ENCODE data around the gene CLEC20A. TPM values are rescaled to one million over a fixed set of nuclear protein-coding genes. Genes with fewer than 3 reads are reported as not detected.
A peak's percentile ranks its signal among the peaks of the same experiment; 100 is the strongest.

Gene CLEC20A
- total and polyA plus RNA-seq, 2 donors (not counting 1 experiment from before 2014, with no cell fraction given): not detected

DNA sequence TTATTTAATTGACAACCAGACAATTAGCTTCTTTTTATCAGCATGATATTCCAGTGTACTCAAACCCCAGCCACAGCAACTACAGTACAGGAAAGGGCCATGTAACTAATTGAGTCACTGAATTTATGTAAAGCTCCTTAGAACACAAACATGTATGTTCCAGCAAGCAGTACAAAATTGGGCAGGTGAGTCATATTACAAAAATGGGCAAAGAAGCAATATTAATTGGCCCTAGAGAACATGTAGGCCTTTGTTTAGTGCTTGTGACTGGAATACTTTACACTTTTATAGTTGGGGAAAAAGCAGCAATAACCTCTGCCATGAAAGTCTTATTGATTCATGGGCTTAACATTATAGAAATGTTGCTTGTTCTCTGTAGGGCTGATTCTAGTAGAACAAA, 31.8 kb downstream of the CLEC20A start:
- Histone ChIP-seq H4K20me1 (ENCODE audit: control insufficient read depth, extremely low read depth, insufficient read depth, low read length) (no peaks in the 10 kb centered on the region), H3K9ac (ENCODE audit: insufficient read depth, low read length) (no peak overlapping the region), H3K9me3 (ENCODE audit: control insufficient read depth, insufficient read depth, low read depth, low read length) (no peaks in the 10 kb centered on the region), H3K27me3 (ENCODE audit: control insufficient read depth, insufficient read depth, low read length) (no peaks in the 10 kb centered on the region), H3K36me3 (ENCODE audit: control insufficient read depth, insufficient read depth, low read length) (no peaks in the 10 kb centered on the region), H3K4me1 (ENCODE audit: control insufficient read depth, extremely low read depth, insufficient read depth, low read length) (peaks cover 4% of the 10 kb centered on the region), H3K4me2 (ENCODE audit: extremely low read depth, insufficient read depth, low read length) (no peak overlapping the region), H3K79me2 (ENCODE audit: control insufficient read depth, insufficient read depth, low read length) (no peaks in the 10 kb centered on the region), H2AFZ (ENCODE audit: low read length) (no peak overlapping the region), H3K4me3 (replicated peaks in 1 of 4; ENCODE audit: control extremely low read depth in 1 of 4, insufficient read depth in 1 of 4, low read depth in 3 of 4, low read length in 4 of 4) (no peak overlapping the region), H3K27ac (ENCODE audit: insufficient read depth, low read length) (no peak overlapping the region)
- TF ChIP-seq, protein P1, sequence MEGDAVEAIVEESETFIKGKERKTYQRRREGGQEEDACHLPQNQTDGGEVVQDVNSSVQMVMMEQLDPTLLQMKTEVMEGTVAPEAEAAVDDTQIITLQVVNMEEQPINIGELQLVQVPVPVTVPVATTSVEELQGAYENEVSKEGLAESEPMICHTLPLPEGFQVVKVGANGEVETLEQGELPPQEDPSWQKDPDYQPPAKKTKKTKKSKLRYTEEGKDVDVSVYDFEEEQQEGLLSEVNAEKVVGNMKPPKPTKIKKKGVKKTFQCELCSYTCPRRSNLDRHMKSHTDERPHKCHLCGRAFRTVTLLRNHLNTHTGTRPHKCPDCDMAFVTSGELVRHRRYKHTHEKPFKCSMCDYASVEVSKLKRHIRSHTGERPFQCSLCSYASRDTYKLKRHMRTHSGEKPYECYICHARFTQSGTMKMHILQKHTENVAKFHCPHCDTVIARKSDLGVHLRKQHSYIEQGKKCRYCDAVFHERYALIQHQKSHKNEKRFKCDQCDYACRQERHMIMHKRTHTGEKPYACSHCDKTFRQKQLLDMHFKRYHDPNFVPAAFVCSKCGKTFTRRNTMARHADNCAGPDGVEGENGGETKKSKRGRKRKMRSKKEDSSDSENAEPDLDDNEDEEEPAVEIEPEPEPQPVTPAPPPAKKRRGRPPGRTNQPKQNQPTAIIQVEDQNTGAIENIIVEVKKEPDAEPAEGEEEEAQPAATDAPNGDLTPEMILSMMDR (conservative IDR thresholded peaks at IDR 0.05 in 1 of 2, IDR thresholded peaks at IDR 0.05 in 1 of 2; ENCODE audit: low read depth in 1 of 2, low read length in 2 of 2): no peak
- TF ChIP-seq EZH2 (IDR thresholded peaks at IDR 0.05; ENCODE audit: low read length, missing control alignments): no peak
- peak; percentile 54 to 70 for DNase-seq (ENCODE audit: low read depth in 2 of 2)

DNA sequence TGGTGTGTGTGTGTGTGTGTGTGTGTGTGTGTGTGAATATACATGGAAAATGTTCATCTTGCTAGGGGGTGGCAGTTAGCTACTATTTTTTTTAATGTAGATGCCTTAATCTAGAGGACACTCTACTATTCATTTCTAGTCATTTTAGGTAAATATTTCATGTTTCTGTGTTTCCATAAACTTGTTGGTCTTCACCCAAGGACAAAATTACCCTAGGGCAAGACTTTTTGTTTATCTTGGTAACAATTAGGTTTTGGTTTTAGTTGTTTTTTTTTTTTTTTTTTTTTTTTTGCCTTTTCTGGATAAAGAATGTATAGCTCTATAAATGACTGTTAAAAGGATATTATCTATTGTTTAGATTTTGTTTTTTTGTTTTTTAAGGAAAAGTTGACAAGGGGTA, 32.2 kb downstream of the CLEC20A start:
- no peak for TF ChIP-seq EZH2 (IDR thresholded peaks at IDR 0.05; ENCODE audit: low read length, missing control alignments)
- TF ChIP-seq, protein P1 (conservative IDR thresholded peaks at IDR 0.05 in 1 of 2, IDR thresholded peaks at IDR 0.05 in 1 of 2; ENCODE audit: low read depth in 1 of 2, low read length in 2 of 2): no peak
- no peak overlapping the region for H3K4me2 ChIP-seq (ENCODE audit: extremely low read depth, insufficient read depth, low read length)
- no peaks in the 10 kb centered on the region for H3K36me3 ChIP-seq (ENCODE audit: control insufficient read depth, insufficient read depth, low read length)
- H3K4me3 ChIP-seq (replicated peaks in 1 of 4; ENCODE audit: control extremely low read depth in 1 of 4, insufficient read depth in 1 of 4, low read depth in 3 of 4, low read length in 4 of 4): no peak overlapping the region
- no peak overlapping the region for H3K9ac ChIP-seq (ENCODE audit: insufficient read depth, low read length)
- DNase-seq (ENCODE audit: low read depth in 2 of 2): no peak
- no peaks in the 10 kb centered on the region for H3K9me3 ChIP-seq (ENCODE audit: control insufficient read depth, insufficient read depth, low read depth, low read length)
- H2AFZ ChIP-seq (ENCODE audit: low read length): no peak overlapping the region
- H4K20me1 ChIP-seq (ENCODE audit: control insufficient read depth, extremely low read depth, insufficient read depth, low read length): no peaks in the 10 kb centered on the region
- H3K27ac ChIP-seq (ENCODE audit: insufficient read depth, low read length): no peak overlapping the region
- H3K4me1 ChIP-seq (ENCODE audit: control insufficient read depth, extremely low read depth, insufficient read depth, low read length): peaks cover 4% of the 10 kb centered on the region
- no peaks in the 10 kb centered on the region for H3K27me3 ChIP-seq (ENCODE audit: control insufficient read depth, insufficient read depth, low read length)
- H3K79me2 ChIP-seq (ENCODE audit: control insufficient read depth, insufficient read depth, low read length): no peaks in the 10 kb centered on the region

DNA sequence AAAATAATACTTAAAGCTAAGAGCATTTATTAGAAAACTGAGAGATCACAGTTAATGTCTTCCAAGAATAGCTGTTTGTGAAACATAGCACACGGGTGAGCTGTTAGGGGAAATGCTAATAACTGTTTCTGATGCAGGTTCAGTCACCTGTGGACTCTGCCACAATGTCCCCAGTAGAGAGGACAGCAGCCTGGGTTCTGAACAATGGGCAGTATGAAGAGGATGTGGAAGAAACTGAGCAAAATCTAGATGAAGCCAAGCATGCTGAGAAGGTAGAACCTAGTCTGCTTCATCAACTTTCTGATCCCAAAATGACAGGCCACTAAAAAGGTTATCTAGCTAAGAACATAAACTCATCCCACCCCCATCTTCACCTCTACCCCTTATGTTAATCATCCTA, 32.6 kb downstream of the CLEC20A start:
- TF ChIP-seq, protein P1 (conservative IDR thresholded peaks at IDR 0.05 in 1 of 2, IDR thresholded peaks at IDR 0.05 in 1 of 2; ENCODE audit: low read depth in 1 of 2, low read length in 2 of 2): no peak
- no peak for TF ChIP-seq EZH2 (IDR thresholded peaks at IDR 0.05; ENCODE audit: low read length, missing control alignments)
- no peak overlapping the region for H3K4me3 ChIP-seq (replicated peaks in 1 of 4; ENCODE audit: control extremely low read depth in 1 of 4, insufficient read depth in 1 of 4, low read depth in 3 of 4, low read length in 4 of 4)
- no peaks in the 10 kb centered on the region for H3K9me3 ChIP-seq (ENCODE audit: control insufficient read depth, insufficient read depth, low read depth, low read length)
- no peaks in the 10 kb centered on the region for H3K79me2 ChIP-seq (ENCODE audit: control insufficient read depth, insufficient read depth, low read length)
- H3K27ac ChIP-seq (ENCODE audit: insufficient read depth, low read length): no peak overlapping the region
- no peak overlapping the region for H3K9ac ChIP-seq (ENCODE audit: insufficient read depth, low read length)
- H3K4me1 ChIP-seq (ENCODE audit: control insufficient read depth, extremely low read depth, insufficient read depth, low read length): peaks cover 4% of the 10 kb centered on the region
- no peaks in the 10 kb centered on the region for H3K36me3 ChIP-seq (ENCODE audit: control insufficient read depth, insufficient read depth, low read length)
- H3K4me2 ChIP-seq (ENCODE audit: extremely low read depth, insufficient read depth, low read length): no peak overlapping the region
- no peak for DNase-seq (ENCODE audit: low read depth in 2 of 2)
- no peak overlapping the region for H2AFZ ChIP-seq (ENCODE audit: low read length)
- H4K20me1 ChIP-seq (ENCODE audit: control insufficient read depth, extremely low read depth, insufficient read depth, low read length): no peaks in the 10 kb centered on the region
- no peaks in the 10 kb centered on the region for H3K27me3 ChIP-seq (ENCODE audit: control insufficient read depth, insufficient read depth, low read length)

All from fibroblast of lung (primary cell).